ENCODE results near the gene NHS.

The NHS gene

DNA sequence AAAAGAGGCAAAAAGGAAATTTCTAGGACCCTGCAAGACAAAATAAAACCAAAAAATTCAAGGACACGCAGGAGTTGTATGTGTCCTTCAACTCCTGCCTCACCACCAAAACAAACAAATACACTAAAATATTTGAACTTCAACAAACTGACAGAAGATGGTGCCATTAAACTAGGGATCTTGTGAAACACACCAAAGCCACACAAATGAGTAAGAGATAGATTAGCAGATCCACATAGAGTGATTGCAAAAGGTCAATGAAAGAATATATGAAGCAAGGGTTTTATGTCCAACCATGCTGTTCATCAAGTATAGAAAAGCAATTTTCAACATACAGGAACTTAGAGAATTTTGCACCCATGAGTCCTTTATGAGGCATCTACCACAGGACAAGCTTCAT is 322.2 kb downstream of the NHS start:
- DNase-seq (ENCODE audit: extremely low spot score, insufficient read length, low read depth) (no peak), FAIRE-seq (no peak)

DNA sequence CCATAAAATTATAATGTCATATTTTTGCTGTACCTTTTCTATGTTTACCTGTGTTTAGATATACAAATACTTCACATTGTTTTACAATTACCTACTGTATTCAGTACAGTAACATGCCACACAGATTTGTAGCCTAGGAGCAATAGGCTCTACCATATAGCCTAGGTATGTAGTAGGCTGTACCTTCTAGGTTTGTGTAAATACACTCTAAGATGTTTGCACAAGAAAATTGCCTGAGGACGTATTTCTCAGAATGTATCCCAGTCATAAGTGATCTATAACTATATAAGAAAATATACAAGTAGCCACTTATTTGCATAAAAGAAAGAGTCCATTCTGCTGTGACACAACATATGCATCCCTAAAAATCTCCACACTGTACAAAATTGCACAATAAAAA is 326.0 kb downstream of the NHS start:
- FAIRE-seq: no peak
- no peak for DNase-seq (ENCODE audit: extremely low spot score, insufficient read length, low read depth)

DNA sequence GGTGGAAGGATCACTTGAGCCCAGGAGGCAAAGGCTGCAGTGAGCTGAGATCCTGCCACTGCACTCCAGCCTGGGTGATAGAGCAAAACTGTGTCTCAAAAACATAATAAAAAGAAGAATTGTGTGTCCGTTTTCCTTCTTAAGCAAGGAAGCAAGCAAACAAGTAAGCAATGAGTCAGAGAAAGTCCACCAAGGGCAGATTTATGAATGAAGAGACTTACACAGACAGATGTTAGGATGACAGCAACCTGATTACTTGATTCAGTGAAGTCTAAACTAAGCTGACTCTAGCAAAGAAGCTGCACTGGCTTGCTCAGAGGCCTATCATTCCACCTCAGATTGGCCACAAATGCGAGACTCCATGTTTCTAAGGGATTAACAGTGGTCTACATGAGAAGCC is 328.2 kb downstream of the NHS start:
- FAIRE-seq (no peak), DNase-seq (ENCODE audit: extremely low spot score, insufficient read length, low read depth) (no peak)

DNA sequence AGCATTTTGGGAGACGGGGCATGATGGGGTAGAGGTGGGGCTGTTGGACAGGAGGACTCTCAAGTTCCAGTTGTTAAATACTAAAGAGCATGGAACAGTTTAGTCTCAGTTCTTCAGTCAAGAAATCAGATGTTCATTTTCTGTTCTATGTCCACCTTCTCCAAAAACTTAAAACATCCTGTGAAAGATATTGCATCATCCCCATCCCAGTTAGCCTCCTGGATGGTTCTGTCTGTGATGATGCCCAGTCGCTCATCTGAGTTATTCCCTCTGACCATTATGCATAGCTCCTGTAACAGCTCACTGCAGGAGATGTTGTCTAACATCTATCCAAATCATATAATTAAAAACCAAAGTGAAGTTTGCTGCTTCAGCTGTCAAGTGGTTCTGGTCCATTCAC is 330.2 kb downstream of the NHS start:
- DNase-seq (ENCODE audit: extremely low spot score, insufficient read length, low read depth): no peak
- FAIRE-seq: no peak

DNA sequence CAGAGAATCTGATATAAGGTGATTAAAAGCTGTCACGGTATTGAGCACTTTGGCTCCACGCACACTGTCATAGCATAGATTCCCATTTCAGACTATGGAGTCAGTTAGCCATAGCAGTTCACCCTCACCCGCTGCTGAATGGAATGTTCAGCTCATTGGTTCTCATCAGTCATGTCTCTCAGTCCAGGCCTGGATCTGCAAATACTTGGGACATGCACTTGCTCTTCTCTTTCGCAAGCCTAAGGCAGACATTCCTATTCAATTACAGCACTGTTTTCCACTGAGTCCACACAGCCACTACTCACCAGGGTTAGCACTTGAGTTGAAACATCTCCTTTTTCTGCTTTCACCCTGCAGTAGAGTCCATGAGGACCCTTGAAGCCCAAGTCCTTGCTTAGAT is 331.7 kb downstream of the NHS start:
- DNase-seq (ENCODE audit: extremely low spot score, insufficient read length, low read depth): no peak
- no peak for FAIRE-seq

DNA sequence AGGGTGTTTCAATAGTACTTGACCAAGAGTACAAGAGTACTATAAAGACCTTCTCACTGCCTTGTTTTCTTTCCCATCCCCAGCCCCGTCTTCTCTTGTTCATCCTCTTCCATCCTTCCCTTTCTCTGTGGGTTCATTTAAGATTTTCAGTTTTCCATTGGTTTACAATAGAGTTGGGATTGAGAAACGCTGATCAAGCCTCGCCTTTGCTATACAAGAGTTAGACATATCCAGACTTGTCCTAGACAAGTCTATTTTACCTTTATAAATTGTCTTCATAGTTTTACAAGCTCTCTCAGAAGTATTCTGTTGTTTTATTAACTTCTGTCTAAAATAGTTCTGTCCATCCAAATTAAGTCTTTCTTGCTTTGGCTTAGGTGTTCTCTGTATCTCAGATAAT is 332.7 kb downstream of the NHS start:
- FAIRE-seq: no peak
- no peak for DNase-seq (ENCODE audit: extremely low spot score, insufficient read length, low read depth)

DNA sequence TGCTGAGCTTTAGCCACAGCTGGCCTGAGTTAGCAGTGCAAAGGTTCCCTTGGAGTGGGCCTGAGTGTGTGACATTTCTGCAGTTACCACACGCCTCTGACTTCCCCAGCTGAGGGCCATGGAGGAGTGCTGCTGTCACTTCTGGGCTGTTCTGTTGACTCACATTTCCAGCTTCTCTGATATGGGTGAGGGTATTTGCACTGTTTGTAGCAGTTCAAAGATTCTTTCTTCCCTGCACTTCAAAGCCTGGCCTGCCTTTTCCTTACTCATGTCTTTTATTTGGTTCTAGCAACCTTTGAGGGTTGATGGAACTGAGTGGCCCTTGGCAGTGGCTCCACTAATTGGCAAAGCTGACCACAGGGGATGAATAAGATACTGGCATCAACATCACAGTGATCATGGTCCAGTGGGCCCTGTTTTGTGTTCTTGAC is 335.9 kb downstream of the NHS start:
- DNase-seq (ENCODE audit: extremely low spot score, insufficient read length, low read depth): no peak
- no peak for FAIRE-seq

DNA sequence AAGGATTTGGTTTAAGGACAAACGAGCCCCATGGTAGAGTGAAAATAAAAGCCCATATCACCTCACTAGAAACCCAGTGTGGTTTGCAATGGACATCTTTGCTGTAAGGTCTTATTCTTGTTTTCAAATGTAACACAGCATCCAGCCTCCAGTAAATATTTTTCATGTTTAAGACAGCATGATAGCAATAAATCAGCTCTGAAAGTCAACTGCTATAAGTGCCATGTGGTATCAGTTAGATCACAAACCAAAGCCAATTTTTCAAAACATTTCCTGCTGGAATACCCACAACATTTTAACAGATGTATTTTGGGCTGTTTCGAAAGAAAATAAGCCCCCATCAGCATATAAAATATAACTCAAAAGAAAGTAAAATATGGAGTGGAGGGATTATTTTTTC is 338.3 kb downstream of the NHS start:
- DNase-seq (ENCODE audit: extremely low spot score, insufficient read length, low read depth) (no peak), FAIRE-seq (no peak)

DNA sequence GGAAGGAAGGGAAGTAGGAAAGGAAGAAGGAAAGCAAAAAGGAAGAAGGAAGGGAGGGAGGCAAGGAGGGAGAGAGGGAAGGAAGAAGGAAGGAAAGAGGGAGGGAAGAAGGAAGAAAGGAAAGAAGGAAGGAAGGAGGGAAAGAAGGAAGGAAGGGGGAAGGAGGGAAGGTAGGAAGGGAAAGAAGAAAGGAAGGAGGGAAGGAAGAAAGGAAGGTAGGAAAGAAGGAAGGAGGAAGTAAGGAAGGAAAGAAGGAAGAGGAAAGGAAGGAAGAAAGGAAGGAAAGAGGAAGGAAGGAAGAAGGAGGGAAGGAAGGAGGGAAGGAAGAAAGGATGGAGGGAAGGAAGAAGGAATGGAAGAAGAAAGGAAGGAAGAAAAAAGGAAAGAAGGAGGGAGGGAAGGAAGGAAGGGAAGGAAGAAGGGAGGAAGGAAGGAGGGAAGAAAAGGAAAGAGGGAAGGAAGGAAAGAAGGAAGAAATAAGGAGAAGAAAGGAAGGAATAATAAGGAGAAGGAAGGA is 343.7 kb downstream of the NHS start:
- DNase-seq (ENCODE audit: extremely low spot score, insufficient read length, low read depth) (no peak), FAIRE-seq (no peak)

DNA sequence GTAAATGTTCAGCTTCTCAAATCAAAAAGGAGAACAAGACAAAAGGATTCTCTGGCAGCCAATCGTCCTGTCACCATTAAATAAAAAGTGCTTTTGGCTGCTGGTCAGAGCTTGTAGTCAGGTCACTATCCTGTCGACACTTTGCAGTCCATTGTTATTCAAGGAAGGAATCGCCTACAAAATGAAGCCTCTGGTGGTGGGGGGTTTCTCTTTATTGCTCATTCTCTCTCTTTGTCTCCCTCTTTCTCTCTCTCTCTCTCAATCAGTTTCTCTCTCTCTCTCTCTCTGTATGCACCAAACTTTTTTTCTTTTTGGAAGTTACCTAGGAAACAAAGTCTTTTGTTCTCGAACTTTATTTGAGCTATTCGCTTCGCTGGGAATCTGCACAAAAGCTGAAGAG is 344.7 kb downstream of the NHS start:
- no peak for DNase-seq (ENCODE audit: extremely low spot score, insufficient read length, low read depth)
- FAIRE-seq: no peak

DNA sequence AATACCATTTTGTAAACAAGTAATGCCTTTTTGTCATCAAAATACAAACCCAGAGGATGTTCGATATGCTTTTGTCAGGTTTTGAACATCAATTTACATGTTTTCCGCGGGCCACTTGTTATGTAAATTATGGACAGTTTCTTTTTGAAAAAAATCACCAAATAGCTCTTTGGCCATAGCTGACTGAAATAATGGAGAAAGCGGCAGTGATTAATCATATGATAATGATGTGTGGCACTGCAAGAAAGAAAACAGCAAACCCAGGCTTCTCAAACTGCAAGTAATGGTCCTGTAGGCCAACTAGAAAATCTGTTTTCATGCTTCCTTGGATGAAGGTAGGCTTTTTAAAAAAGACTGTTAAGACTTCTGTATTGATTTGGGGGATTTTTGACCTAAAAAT is 346.7 kb downstream of the NHS start:
- no peak for DNase-seq (ENCODE audit: extremely low spot score, insufficient read length, low read depth)
- FAIRE-seq: no peak

DNA sequence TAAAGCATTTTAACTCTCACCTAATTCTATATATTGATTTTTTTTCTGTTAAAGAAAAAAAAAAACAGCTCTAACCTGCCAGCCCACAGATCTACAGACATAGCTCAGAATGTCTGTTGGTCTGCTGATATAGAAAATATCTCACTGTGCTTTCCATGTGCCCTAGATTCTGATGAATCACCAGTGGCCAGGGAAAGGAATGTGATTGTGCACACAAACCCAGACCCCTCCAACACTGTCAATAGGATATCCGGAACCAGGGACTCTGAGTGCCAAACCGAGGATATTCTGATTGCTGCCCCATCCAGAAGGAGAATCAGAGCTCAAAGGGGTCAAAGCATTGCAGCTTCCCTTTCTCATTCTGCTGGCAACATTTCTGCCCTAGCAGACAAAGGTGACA is 350.2 kb downstream of the NHS start:
- FAIRE-seq (no peak), DNase-seq (ENCODE audit: extremely low spot score, insufficient read length, low read depth) (no peak)

DNA sequence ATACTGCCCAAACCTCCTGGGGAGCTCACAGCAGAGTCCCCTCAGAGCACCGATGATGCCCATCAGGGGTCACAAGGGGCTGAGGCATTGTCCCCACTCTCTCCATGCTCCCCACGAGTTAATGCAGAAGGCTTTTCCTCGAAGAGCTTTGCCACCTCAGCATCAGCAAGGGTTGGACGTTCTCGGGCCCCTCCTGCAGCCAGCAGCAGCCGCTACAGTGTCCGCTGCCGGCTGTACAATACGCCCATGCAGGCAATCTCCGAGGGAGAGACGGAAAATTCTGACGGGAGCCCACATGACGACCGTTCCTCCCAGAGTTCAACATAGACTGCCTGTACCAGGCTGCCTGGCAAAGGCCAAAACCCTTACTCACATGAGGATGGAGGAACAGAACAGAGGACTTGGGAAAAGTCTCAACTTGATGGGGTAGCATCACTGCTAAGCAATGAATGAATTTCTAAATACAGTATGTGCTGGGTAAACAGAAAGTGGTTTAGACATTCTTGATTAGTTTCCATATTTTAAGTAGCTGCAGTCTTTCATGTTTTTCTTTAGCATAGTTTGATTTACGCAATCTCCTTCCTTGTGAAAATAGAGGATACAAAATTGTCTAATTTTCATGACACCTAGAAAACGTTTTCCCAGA is 357.3 kb downstream of the NHS start:
- no peak for FAIRE-seq
- no peak for DNase-seq (ENCODE audit: extremely low spot score, insufficient read length, low read depth)

DNA sequence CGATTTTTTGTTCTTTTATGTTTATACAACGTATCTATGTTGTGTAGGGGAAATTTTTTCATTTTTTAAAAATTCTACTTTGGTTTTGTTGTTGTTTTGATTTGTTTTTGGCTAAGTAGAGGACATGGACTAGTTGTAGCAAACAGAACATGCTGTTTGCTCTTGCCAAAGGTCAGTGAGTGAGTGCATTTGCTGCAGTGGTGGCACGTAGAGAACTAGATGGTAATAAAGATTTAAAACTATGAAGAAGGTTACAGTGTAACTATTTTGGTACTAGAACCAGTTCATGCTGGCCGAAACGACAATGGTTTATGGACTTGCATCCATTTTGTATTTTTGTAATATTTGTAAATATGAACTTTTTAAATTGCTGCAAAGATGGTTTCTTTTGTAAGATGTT is 360.4 kb downstream of the NHS start:
- DNase-seq (ENCODE audit: extremely low spot score, insufficient read length, low read depth) (no peak), FAIRE-seq (no peak)

DNA sequence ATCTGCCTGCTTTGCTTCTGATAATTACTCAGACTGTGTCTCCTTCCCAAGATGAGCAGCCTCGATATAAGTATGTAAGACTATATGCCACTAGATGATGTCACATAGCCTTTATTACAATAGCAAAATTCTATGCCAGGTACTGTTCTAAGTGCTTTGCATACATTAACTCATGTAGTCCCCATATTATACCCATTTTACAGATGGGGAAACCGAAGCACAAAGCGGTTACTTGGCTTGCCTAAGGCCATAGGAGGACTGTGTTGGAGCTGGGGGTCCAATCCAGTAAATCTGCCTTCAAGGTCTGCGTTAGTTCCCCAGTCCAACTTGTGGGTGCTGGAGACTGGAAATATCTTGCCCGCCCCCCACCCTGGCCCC is 361.5 kb downstream of the NHS start:
- no peak for FAIRE-seq
- no peak for DNase-seq (ENCODE audit: extremely low spot score, insufficient read length, low read depth)

DNA sequence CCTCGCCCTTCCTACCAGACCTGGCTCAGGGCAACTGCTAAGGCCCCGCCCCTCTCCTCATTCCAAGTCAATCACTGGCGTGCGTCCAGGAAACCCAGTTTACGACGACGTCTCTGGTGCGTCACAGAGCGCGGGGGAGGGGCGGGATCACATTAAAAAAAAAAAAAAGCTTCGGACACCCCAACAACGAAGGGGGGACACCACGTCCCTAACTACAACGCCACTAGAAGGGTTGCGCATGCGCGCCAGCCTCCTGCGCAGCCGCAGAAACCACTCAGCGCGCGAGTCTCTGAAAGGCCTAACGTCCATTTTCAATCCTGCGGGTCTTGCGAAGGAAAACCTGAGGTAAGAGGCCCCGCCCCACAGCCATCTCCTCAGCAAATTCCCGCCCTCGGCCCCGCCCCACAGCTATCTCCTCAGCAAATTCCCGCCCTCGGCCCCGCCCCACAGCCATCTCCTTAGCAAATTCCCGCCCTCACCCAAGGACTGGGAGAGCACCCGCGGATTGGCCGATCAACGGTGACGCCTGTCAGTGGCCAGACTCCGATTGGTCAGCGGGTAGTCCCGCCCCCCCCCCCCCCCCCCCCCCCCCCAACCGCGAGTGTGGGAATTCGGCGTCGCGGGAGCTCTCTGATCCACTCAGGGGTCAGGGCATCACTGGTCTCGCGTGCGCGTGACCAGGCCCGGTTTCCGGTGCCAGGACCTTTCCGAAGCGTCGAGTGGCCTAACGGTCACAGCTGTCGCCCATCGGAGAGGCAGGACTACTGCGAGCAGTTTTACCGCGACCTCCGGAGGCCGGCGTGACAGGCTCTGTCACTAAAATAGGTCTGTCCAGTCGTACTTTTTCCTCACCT is 362.1 kb downstream of the NHS start, which contains the start of gene SCML1:
SCML1 (plus strand) TSS at position 638 of the 854 bp plus-strand sequence. CDS start 6,694 bp downstream, outside the sequence.
- DNase-seq (ENCODE audit: extremely low spot score, insufficient read length, low read depth): peak; percentile 11
- peak; percentile 69 for FAIRE-seq

DNA sequence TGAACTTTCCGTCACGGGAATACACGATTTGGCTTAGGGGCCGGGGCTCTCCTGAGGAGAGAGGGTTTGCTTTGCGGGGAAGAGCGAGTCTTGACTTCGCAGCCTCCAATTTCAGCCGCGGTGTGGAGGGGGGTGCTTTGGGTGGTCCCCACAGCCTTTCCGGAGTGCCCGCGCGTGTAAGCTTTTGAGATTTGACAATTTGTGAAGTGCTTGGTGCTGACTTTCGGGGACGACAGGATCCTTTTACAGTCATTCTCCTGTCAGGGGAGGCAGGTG is 362.6 kb downstream of the NHS start:
- no peak for DNase-seq (ENCODE audit: extremely low spot score, insufficient read length, low read depth)
- no peak for FAIRE-seq

DNA sequence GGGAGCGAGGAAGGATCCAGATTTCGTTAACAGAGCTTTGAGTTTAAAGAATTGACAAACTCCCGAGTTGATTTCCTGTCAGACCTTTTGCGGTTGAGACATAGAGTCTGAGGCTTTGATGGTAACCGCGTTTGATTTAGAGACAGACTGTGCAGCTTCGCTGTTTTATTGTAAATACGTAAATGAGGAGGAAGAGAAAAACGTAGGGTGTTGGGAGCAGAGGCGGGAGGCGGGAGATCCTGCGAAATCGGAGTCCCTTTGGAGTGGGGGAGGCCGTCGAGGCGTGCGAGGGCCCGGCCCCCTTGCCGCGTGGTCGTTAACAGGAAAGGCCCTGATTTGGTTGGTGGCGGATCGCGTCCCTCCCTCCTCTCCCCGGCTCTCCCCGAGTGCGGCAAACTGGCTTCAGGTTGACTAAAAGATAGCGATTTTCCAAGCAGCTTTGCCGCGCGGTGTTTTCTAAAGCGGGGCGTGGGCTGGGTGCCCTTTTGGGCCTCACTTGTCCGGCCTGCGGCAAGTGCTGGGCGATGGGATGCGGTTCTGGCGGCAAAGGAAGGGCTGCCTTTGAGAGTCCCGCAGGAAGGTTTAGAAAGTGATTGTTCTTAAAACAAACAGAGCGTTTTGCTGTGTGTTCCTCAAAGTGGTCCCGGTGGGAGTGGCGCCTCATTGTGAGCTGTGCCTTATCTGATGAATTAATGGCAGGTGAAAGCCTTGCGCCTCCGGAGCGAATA is 363.1 kb downstream of the NHS start:
- FAIRE-seq: peak; percentile 70
- DNase-seq (ENCODE audit: extremely low spot score, insufficient read length, low read depth): no peak

DNA sequence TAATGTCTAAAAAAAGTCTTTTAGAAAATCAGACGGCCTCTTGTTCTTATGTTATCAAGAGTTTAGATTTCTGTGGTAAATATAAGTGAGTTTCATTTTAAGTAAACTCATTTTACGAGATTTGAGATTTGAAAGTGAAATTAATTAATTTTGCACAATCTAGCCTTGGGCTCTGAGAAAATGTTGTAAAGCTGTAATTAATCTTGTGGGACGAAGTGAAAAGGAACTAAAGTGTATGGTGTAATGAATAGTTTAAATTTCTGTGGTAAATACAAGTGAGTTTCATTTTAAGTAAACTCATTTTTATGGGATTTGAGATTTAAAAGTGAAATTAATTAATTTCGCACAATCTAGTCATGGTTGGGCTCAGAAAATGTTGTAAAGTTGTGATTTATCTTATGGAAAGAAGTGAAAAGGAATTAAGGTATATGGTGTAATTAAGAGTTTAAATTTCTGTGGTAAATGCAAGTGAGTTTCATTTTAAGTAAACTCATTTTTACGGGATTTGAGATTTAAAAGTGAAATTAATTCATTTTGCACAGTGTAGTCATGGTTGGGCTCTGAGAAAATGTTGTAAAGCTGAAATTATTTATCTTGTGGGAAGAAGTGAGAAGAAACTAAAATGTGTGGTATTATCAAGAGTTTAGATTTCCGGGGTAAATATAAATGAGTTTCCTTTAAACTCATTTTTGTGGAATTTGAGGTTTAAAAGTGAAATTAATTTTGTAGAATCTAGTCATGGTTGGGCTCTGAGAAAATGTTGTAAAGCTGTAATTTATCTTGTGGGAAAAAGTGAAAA is 363.9 kb downstream of the NHS start:
- FAIRE-seq: peak; percentile 49

More for the DNA sequence above, 363.9 kb downstream of the NHS start:
- DNase-seq (ENCODE audit: extremely low spot score, insufficient read length, low read depth): no peak

Data from GM18507 (cell line).